Nephron (organoid): Measurements from ENCODE around the gene TBC1D30.

ENCODE experiments used
- H3K27ac Mint-ChIP-seq, 3 experiments: 2 replicates each; pipeline ENCODE4 v1.8.0; 2020; ENCODE audit warnings: mixed read lengths in 3 of 3, mild to moderate bottlenecking in 2 of 3, moderate library complexity in 1 of 3
- H3K27me3 Mint-ChIP-seq: 2 replicates; pipeline ENCODE4 v1.8.0; 2021; ENCODE audit warnings: low read depth, mild to moderate bottlenecking, moderate library complexity, mixed read lengths
- H3K36me3 Mint-ChIP-seq: 2 replicates; pipeline ENCODE4 v1.8.0; 2020; ENCODE audit warnings: low read depth, mixed read lengths
- H3K4me1 Mint-ChIP-seq: 2 replicates; pipeline ENCODE4 v1.8.0; 2020; ENCODE audit warnings: mixed read lengths
- H3K4me3 Mint-ChIP-seq, 3 experiments: 2 replicates each; pipeline ENCODE4 v1.8.0; 2020; ENCODE audit warnings: mild to moderate bottlenecking in 3 of 3, mixed read lengths in 3 of 3, moderate library complexity in 2 of 3
- H3K9me3 Mint-ChIP-seq: 2 replicates; pipeline ENCODE4 v1.8.0; 2020; ENCODE audit warnings: mixed read lengths
- CTCF ChIP-seq, 3 experiments: fragments of 200-600 bp; sonication (generic); IDR thresholded peaks; one replicate each; pipeline ENCODE4 v1.5.0; 2021; ENCODE audit warnings: antibody characterized with exemption in 3 of 3; ENCODE audit not compliant: unreplicated experiment in 3 of 3

Gene TBC1D30

GRCh38 chr12:64911081-64911480 is 86.6 kb downstream of the TBC1D30 start:
- H3K4me3 Mint-ChIP-seq, result no peak overlapping the region
- no peaks in the 10 kb centered on the region for H3K36me3 Mint-ChIP-seq
- no peak for TF ChIP-seq CTCF (IDR thresholded peaks at IDR 0.05; ENCODE audit: unreplicated experiment in 3 of 3)
- peaks cover 42% of the 10 kb centered on the region for H3K4me1 Mint-ChIP-seq
- no peaks in the 10 kb centered on the region for H3K9me3 Mint-ChIP-seq
- H3K27me3 Mint-ChIP-seq, result peaks cover 6% of the 10 kb centered on the region
- peak overlapping the region; percentile 59 to 88 (median 83) for H3K27ac Mint-ChIP-seq

GRCh38 chr12:64911912-64912311 is 87.5 kb downstream of the TBC1D30 start:
- Mint-ChIP-seq H3K36me3 (no peaks in the 10 kb centered on the region), H3K4me1 (peaks cover 51% of the 10 kb centered on the region), H3K27me3 (peaks cover 4% of the 10 kb centered on the region), H3K4me3 (peak overlapping the region in 1 of 3 experiments; percentile 7), H3K9me3 (no peaks in the 10 kb centered on the region), H3K27ac (peak overlapping the region; percentile 59 to 88 (median 68))
- TF ChIP-seq CTCF (IDR thresholded peaks at IDR 0.05; ENCODE audit: unreplicated experiment in 3 of 3), result no peak

GRCh38 chr12:64912516-64913255 is 88.2 kb downstream of the TBC1D30 start:
- H3K27me3 Mint-ChIP-seq, result peaks cover 4% of the 10 kb centered on the region
- no peaks in the 10 kb centered on the region for H3K36me3 Mint-ChIP-seq
- peaks cover 53% of the 10 kb centered on the region for H3K4me1 Mint-ChIP-seq
- H3K9me3 Mint-ChIP-seq, result no peaks in the 10 kb centered on the region
- TF ChIP-seq CTCF (IDR thresholded peaks at IDR 0.05; ENCODE audit: unreplicated experiment in 3 of 3), result no peak
- H3K27ac Mint-ChIP-seq, result peak overlapping the region; percentile 59 to 88 (median 68)
- H3K4me3 Mint-ChIP-seq, result peak overlapping the region in 1 of 3 experiments; percentile 4

- Mint-ChIP-seq H3K27me3 (peaks cover 10% of the 10 kb centered on the region), H3K9me3 (no peaks in the 10 kb centered on the region), H3K4me3 (peak overlapping the region in 1 of 3 experiments; percentile 38), H3K27ac (peak overlapping the region in 1 of 3 experiments; percentile 38), H3K36me3 (no peaks in the 10 kb centered on the region), H3K4me1 (peaks cover 56% of the 10 kb centered on the region)
- TF ChIP-seq CTCF (IDR thresholded peaks at IDR 0.05; ENCODE audit: unreplicated experiment in 3 of 3), result no peak
Measured at GRCh38 chr12:64915242-64915641, 90.8 kb downstream of the TBC1D30 start.

GRCh38 chr12:64916411-64917261 is 92.2 kb downstream of the TBC1D30 start:
- H3K27ac Mint-ChIP-seq, result peak overlapping the region; percentile 14 to 73 (median 56)
- H3K4me1 Mint-ChIP-seq, result peaks cover 47% of the 10 kb centered on the region
- no peaks in the 10 kb centered on the region for H3K9me3 Mint-ChIP-seq
- H3K4me3 Mint-ChIP-seq, result no peak overlapping the region
- H3K36me3 Mint-ChIP-seq, result no peaks in the 10 kb centered on the region
- TF ChIP-seq CTCF (IDR thresholded peaks at IDR 0.05; ENCODE audit: unreplicated experiment in 3 of 3), result no peak
- peaks cover 10% of the 10 kb centered on the region for H3K27me3 Mint-ChIP-seq
